Panc1 (cell line): ENCODE data around the gene SPATA13.

ENCODE experiments used
- CTCF ChIP-seq: fragments of 450-650 bp; IDR thresholded peaks from 2 replicates; pipeline ENCODE4 v1.5.1; 2017; ENCODE audit warnings: mild to moderate bottlenecking
- POLR2AphosphoS5 ChIP-seq: IDR thresholded peaks from 2 replicates; pipeline ENCODE4 v1.6.1; 2012; ENCODE audit warnings: mild to moderate bottlenecking, low read depth, low read length, moderate library complexity
- TCF7L2 ChIP-seq: IDR thresholded peaks from 2 replicates; pipeline ENCODE4 v1.6.1; 2011; ENCODE audit warnings: mild to moderate bottlenecking, low read depth, low read length, inconsistent platforms
- TF ChIP-seq, protein P1 (sequence below), 2 experiments: IDR thresholded peaks; 2 replicates each; pipeline ENCODE4 v1.6.1; 2011 to 2012; ENCODE audit warnings: low read depth in 2 of 2, control low read depth in 1 of 2, low read length in 1 of 2, mild to moderate bottlenecking in 1 of 2, moderate library complexity in 1 of 2; ENCODE audit not compliant: insufficient read depth in 1 of 2

DNA sequence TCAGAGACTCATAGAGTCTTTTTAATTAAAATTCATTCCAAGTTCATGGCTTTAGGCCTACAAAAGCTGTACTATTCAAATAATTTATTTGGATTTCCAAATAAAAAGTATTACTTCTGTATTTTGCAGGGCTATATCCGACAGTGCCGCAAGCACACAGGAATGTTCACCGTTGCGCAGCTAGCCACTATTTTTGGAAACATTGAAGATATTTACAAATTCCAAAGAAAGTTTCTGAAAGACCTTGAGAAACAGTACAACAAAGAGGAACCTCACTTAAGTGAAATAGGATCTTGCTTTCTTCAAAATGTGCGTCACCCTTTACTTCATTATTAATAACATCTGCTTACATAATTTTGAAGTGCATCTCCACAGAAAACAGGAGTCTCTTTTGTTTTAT lies 128.3 kb downstream of the SPATA13 start:
- no peak for TF ChIP-seq CTCF
- TF ChIP-seq POLR2AphosphoS5: no peak
- TF ChIP-seq, protein P1, sequence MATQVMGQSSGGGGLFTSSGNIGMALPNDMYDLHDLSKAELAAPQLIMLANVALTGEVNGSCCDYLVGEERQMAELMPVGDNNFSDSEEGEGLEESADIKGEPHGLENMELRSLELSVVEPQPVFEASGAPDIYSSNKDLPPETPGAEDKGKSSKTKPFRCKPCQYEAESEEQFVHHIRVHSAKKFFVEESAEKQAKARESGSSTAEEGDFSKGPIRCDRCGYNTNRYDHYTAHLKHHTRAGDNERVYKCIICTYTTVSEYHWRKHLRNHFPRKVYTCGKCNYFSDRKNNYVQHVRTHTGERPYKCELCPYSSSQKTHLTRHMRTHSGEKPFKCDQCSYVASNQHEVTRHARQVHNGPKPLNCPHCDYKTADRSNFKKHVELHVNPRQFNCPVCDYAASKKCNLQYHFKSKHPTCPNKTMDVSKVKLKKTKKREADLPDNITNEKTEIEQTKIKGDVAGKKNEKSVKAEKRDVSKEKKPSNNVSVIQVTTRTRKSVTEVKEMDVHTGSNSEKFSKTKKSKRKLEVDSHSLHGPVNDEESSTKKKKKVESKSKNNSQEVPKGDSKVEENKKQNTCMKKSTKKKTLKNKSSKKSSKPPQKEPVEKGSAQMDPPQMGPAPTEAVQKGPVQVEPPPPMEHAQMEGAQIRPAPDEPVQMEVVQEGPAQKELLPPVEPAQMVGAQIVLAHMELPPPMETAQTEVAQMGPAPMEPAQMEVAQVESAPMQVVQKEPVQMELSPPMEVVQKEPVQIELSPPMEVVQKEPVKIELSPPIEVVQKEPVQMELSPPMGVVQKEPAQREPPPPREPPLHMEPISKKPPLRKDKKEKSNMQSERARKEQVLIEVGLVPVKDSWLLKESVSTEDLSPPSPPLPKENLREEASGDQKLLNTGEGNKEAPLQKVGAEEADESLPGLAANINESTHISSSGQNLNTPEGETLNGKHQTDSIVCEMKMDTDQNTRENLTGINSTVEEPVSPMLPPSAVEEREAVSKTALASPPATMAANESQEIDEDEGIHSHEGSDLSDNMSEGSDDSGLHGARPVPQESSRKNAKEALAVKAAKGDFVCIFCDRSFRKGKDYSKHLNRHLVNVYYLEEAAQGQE (IDR thresholded peaks at IDR 0.05; ENCODE audit: insufficient read depth in 1 of 2, low read depth in 2 of 2, low read length in 1 of 2): no peak
- no peak for TF ChIP-seq TCF7L2
